MCF 10A (cell line): ENCODE data around the gene PIAS4. TPM values are rescaled to one million over a fixed set of nuclear protein-coding genes. Genes with fewer than 3 reads are reported as not detected.

Experiments used
- BruUV-seq: library from RNA; stranded (reverse); fragments of 400-500 nt; replicated peaks from 2 replicates; lab custom pipeline; 2021; lab: Mats Ljungman, UMichigan
- CTCF ChIA-PET: fragments of 300-600 bp; sonication (Branson Sonifier 250); formaldehyde crosslinking; extraction: SDS; loops from one replicate; lab custom pipeline; 2021; ENCODE audit warnings: antibody characterized with exemption, inconsistent platforms; lab: Yijun Ruan, JAX
- POLR2A ChIA-PET: fragments of 300-600, 350-650 bp; sonication (Branson Sonifier 250); formaldehyde crosslinking; extraction: SDS; loops from one replicate; lab custom pipeline; 2020; ENCODE audit warnings: antibody characterized with exemption, inconsistent platforms; lab: Yijun Ruan, JAX
- DNase-seq: peaks from one replicate; pipeline ENCODE4 v3.0.0-alpha.2; 2018; ENCODE audit not compliant: unreplicated experiment
- H3K27ac Mint-ChIP-seq: one replicate; pipeline ENCODE4 v1.8.0; 2022; ENCODE audit warnings: mild to moderate bottlenecking, low read depth, mixed read lengths; ENCODE audit not compliant: unreplicated experiment
- H3K27me3 Mint-ChIP-seq: one replicate; pipeline ENCODE4 v1.8.0; 2022; ENCODE audit warnings: mixed read lengths; ENCODE audit not compliant: insufficient read depth, unreplicated experiment
- H3K36me3 Mint-ChIP-seq: one replicate; pipeline ENCODE4 v1.8.0; 2022; ENCODE audit warnings: mild to moderate bottlenecking, moderate library complexity, mixed read lengths; ENCODE audit not compliant: insufficient read depth, unreplicated experiment
- H3K4me1 Mint-ChIP-seq: one replicate; pipeline ENCODE4 v1.8.0; 2022; ENCODE audit warnings: mixed read lengths; ENCODE audit not compliant: insufficient read depth, unreplicated experiment
- H3K4me3 Mint-ChIP-seq: one replicate; pipeline ENCODE4 v1.8.0; 2022; ENCODE audit warnings: mild to moderate bottlenecking, moderate library complexity, mixed read lengths; ENCODE audit not compliant: unreplicated experiment
- H3K9me3 Mint-ChIP-seq: one replicate; pipeline ENCODE4 v1.8.0; 2022; ENCODE audit warnings: mixed read lengths; ENCODE audit not compliant: unreplicated experiment
- intact Hi-C: fragments of 100-400 bp; cut with micrococcal nuclease; formaldehyde crosslinking; loops from 2 replicates; pipeline ENCODE4 v1.14.1; 2022
- total RNA-seq: library from RNA; stranded (reverse); gene quantifications from 2 replicates; pipeline ENCODE4 v1.2.3, GENCODE V29; 2022
- TF ChIP-seq, protein P1 (sequence below): fragments of 200-600 bp; IDR thresholded peaks from one replicate; pipeline ENCODE4 v1.8.0; 2022; ENCODE audit warnings: antibody characterized with exemption, mild to moderate bottlenecking; ENCODE audit not compliant: unreplicated experiment

Gene PIAS4
- total RNA-seq, 1 experiment from 2014 or later, result 15.1 TPM

GRCh38 chr19:4062419-4063368 is 55.2 kb downstream of the PIAS4 start:
- POLR2A ChIA-PET, result interaction anchor here (0.6 to 4.2 kb wide), 7 partner anchors 10 to 280 kb away, joined by 3 to 20 read pairs (median 3); partner anchors contain the start of genes DAPK3, EEF2 and MPND
- Mint-ChIP-seq H3K4me3 (peak overlapping the region; percentile 79), H3K36me3 (peaks cover 22% of the 10 kb centered on the region), H3K4me1 (peaks cover 14% of the 10 kb centered on the region), H3K9me3 (no peaks in the 10 kb centered on the region), H3K27me3 (no peaks in the 10 kb centered on the region), H3K27ac (no peak overlapping the region)
- TF ChIP-seq, protein P1, sequence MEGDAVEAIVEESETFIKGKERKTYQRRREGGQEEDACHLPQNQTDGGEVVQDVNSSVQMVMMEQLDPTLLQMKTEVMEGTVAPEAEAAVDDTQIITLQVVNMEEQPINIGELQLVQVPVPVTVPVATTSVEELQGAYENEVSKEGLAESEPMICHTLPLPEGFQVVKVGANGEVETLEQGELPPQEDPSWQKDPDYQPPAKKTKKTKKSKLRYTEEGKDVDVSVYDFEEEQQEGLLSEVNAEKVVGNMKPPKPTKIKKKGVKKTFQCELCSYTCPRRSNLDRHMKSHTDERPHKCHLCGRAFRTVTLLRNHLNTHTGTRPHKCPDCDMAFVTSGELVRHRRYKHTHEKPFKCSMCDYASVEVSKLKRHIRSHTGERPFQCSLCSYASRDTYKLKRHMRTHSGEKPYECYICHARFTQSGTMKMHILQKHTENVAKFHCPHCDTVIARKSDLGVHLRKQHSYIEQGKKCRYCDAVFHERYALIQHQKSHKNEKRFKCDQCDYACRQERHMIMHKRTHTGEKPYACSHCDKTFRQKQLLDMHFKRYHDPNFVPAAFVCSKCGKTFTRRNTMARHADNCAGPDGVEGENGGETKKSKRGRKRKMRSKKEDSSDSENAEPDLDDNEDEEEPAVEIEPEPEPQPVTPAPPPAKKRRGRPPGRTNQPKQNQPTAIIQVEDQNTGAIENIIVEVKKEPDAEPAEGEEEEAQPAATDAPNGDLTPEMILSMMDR, result no peak
- CTCF ChIA-PET, result interaction anchor here (0.9 kb wide), 1 partner anchor 55 kb away, joined by 4 read pairs; no protein-coding TSS in a partner anchor
- BruUV-seq, result no TSS peak
- intact Hi-C loops, result loop anchor here (10.0 kb wide), 1 partner anchor 142 kb away; no protein-coding TSS in a partner anchor
- no peak for DNase-seq

- Mint-ChIP-seq H3K9me3 (no peaks in the 10 kb centered on the region), H3K27ac (peak overlapping the region; percentile 88), H3K36me3 (peaks cover 14% of the 10 kb centered on the region), H3K4me3 (peak overlapping the region; percentile 79), H3K27me3 (no peaks in the 10 kb centered on the region), H3K4me1 (peaks cover 11% of the 10 kb centered on the region)
- ChIA-PET POLR2A (interaction anchor here (0.6 to 4.2 kb wide), 7 partner anchors 11 to 92 kb away, joined by 3 to 20 read pairs (median 5); partner anchors contain the start of genes DAPK3 and EEF2), CTCF (no interaction called here)
- BruUV-seq, result TSS peak; percentile 39
- intact Hi-C loops, result loop anchor here (10.0 kb wide), 1 partner anchor 141 kb away; no protein-coding TSS in a partner anchor
- TF ChIP-seq, protein P1, result no peak
- DNase-seq, result no peak
Observed at GRCh38 chr19:4063369-4064148, 56.0 kb downstream of the PIAS4 start.

GRCh38 chr19:4064149-4064495 is 56.6 kb downstream of the PIAS4 start:
- peak overlapping the region; percentile 88 for H3K27ac Mint-ChIP-seq

More at GRCh38 chr19:4064149-4064495, 56.6 kb downstream of the PIAS4 start:
- ChIA-PET POLR2A (interaction anchor here (0.6 to 4.2 kb wide), 7 partner anchors 11 to 120 kb away, joined by 3 to 20 read pairs (median 6); partner anchors contain the start of genes DAPK3 and EEF2), CTCF (no interaction called here)
- Mint-ChIP-seq H3K4me3 (peak overlapping the region; percentile 79), H3K9me3 (no peaks in the 10 kb centered on the region), H3K36me3 (peaks cover 14% of the 10 kb centered on the region), H3K27me3 (no peaks in the 10 kb centered on the region), H3K4me1 (peaks cover 11% of the 10 kb centered on the region)
- intact Hi-C loops, result loop anchor here (10.0 kb wide), 1 partner anchor 141 kb away; no protein-coding TSS in a partner anchor
- no TSS peak for BruUV-seq
- TF ChIP-seq, protein P1, result no peak
- peak; percentile 35 for DNase-seq
